Glutamatergic neuron (in vitro differentiated cells): Measurements from ENCODE around the gene TSHZ3. TPM values are rescaled to one million over a fixed set of nuclear protein-coding genes. Genes with fewer than 3 reads are reported as not detected.

Experiments
- DNase-seq: peaks from one replicate; pipeline ENCODE4 v3.0.0; 2022
- H3K27ac Mint-ChIP-seq: one replicate; pipeline ENCODE4 v1.8.0; 2020; ENCODE audit warnings: mild to moderate bottlenecking, mixed read lengths, inconsistent platforms; ENCODE audit not compliant: unreplicated experiment
- H3K27me3 Mint-ChIP-seq: one replicate; pipeline ENCODE4 v1.8.0; 2020; ENCODE audit warnings: mild to moderate bottlenecking, moderate library complexity, mixed read lengths, inconsistent platforms; ENCODE audit not compliant: unreplicated experiment
- H3K36me3 Mint-ChIP-seq: one replicate; pipeline ENCODE4 v1.8.0; 2020; ENCODE audit warnings: mild to moderate bottlenecking, mixed read lengths, inconsistent platforms; ENCODE audit not compliant: unreplicated experiment
- H3K4me1 Mint-ChIP-seq: one replicate; pipeline ENCODE4 v1.8.0; 2020; ENCODE audit warnings: mild to moderate bottlenecking, low read depth, mixed read lengths, inconsistent platforms; ENCODE audit not compliant: unreplicated experiment
- H3K4me3 Mint-ChIP-seq: one replicate; pipeline ENCODE4 v1.8.0; 2020; ENCODE audit warnings: mild to moderate bottlenecking, mixed read lengths, inconsistent platforms; ENCODE audit not compliant: unreplicated experiment
- H3K9me3 Mint-ChIP-seq: one replicate; pipeline ENCODE4 v1.8.0; 2020; ENCODE audit warnings: mild to moderate bottlenecking, moderate library complexity, mixed read lengths, inconsistent platforms; ENCODE audit not compliant: unreplicated experiment
- CTCF ChIP-seq: fragments of 200-600 bp; sonication (generic); IDR thresholded peaks from one replicate; pipeline ENCODE4 v1.5.0; 2021; ENCODE audit not compliant: partially characterized antibody, unreplicated experiment
- total RNA-seq: library from RNA; stranded (reverse); fragmentation: NEBNext Ultra II Directional; extraction: Animal tissue kit (Norgen Biotek cat#: 25700); gene quantifications from one replicate; pipeline ENCODE4 v1.2.1, GENCODE V29; 2021; ENCODE audit not compliant: unreplicated experiment

TSHZ3 gene
- total RNA-seq, 1 donor from 2014 or later, result 7.4 TPM

DNA sequence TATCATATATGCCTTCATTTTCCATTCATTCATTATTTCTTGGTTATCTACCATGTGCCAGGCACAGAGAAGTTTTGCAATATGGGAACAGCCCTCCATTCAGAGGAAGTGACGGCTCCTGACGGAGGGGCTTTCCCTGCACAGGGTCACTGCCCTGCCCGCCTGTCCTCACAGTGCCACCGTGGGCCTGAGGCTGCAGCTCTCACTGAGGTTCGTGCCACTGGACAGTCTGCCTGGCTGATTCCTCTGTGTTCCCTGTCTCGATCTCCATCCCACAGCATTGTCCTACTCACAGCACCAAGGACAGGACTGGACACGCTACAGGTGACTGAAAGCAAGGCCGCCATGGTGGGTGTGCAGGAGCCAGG lies 92.7 kb downstream of the TSHZ3 start:
- peaks cover 4% of the 10 kb centered on the region for H3K27me3 Mint-ChIP-seq
- H3K9me3 Mint-ChIP-seq, result peaks cover 12% of the 10 kb centered on the region
- H3K4me3 Mint-ChIP-seq, result peak overlapping the region; percentile 30
- DNase-seq, result no peak
- H3K27ac Mint-ChIP-seq, result no peak overlapping the region
- peaks cover 37% of the 10 kb centered on the region for H3K4me1 Mint-ChIP-seq
- no peaks in the 10 kb centered on the region for H3K36me3 Mint-ChIP-seq
- no peak for TF ChIP-seq CTCF

DNA sequence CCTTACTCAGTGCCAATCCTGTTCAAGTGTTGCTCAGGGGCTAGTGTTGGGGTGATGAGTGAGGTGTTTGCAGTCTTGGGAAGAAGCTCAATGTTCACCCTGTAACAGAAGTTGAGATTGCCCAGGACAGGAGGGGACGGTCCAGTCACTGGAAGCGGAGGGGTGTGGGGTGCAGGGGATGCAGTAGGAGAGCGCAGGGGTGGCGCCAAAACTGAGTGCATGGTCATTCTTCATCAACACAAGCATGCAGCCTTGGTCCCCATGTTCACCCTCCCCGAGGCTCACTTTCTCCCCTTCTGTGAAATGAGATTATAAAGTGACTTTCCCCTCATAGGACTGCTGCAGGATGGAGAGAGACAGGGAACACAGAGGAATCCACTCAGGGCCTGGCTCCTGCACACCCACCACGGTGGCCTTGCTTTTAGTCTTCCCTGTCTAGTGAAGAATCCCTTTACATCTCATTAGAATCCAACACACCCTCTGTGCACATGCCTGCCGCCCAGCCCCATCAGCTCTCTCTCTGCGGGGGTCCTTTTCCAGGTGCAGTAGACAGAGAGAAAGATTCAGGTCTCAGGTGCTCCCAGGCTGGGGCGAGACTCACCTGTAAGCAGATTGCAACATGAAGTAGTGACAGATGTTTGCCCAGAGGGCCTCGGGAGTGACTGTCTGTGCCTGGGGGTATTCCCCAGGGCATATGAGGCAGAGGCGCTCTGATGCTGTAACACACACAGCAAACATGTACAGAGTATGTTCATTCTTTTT lies 93.2 kb downstream of the TSHZ3 start:
- H3K4me1 Mint-ChIP-seq, result peaks cover 37% of the 10 kb centered on the region
- H3K36me3 Mint-ChIP-seq, result no peaks in the 10 kb centered on the region
- H3K27me3 Mint-ChIP-seq, result peaks cover 4% of the 10 kb centered on the region
- H3K27ac Mint-ChIP-seq, result peak overlapping the region; percentile 43
- H3K4me3 Mint-ChIP-seq, result peak overlapping the region; percentile 30
- no peak for DNase-seq
- TF ChIP-seq CTCF, result no peak
- H3K9me3 Mint-ChIP-seq, result peaks cover 12% of the 10 kb centered on the region

DNA sequence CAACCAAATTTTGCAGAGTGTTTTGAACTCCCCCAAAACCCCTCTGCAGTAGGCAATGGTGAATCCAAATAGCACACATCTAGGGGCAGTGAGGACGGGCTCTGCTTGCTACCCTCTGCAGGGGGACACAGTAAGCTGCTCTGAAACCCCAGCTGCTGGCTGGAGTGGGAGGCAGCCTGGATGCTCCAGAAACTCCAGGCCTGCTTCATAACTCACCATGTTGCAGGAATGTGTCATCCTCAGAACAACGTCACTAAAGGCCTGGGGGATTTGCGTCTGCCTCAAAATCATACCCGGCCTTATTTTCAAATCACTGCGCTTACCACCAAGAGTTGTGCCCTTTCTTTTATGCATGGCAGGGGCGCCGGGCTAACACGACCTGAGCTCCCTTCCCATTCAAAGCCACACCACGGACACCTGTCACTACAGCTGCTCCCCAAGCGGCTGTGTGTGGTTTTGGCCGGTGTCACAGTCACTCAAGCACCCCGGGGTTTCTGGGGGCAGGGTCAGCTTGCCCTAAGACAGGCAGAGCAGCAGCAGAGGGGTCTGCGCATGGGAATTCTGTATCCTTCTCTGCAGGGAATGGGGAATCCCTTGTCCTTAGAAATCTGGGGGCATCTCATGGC lies 93.9 kb downstream of the TSHZ3 start:
- Mint-ChIP-seq H3K27me3 (peaks cover 4% of the 10 kb centered on the region), H3K9me3 (peaks cover 12% of the 10 kb centered on the region), H3K27ac (no peak overlapping the region), H3K36me3 (no peaks in the 10 kb centered on the region), H3K4me3 (no peak overlapping the region), H3K4me1 (peaks cover 37% of the 10 kb centered on the region)
- no peak for TF ChIP-seq CTCF
- DNase-seq, result no peak

- Mint-ChIP-seq H3K4me3 (no peak overlapping the region), H3K27me3 (peaks cover 4% of the 10 kb centered on the region), H3K4me1 (peaks cover 37% of the 10 kb centered on the region), H3K27ac (peak overlapping the region; percentile 33), H3K36me3 (no peaks in the 10 kb centered on the region), H3K9me3 (peaks cover 12% of the 10 kb centered on the region)
- no peak for TF ChIP-seq CTCF
- DNase-seq, result no peak
Observed at GRCh38 chr19:31254611-31255010, 94.6 kb downstream of the TSHZ3 start.

- DNase-seq, result no peak
- Mint-ChIP-seq H3K4me3 (no peak overlapping the region), H3K27me3 (peaks cover 4% of the 10 kb centered on the region), H3K27ac (no peak overlapping the region), H3K36me3 (no peaks in the 10 kb centered on the region), H3K9me3 (peaks cover 12% of the 10 kb centered on the region), H3K4me1 (peaks cover 37% of the 10 kb centered on the region)
- no peak for TF ChIP-seq CTCF
Observed at GRCh38 chr19:31254180-31254551, 95.1 kb downstream of the TSHZ3 start.
